Measurements from ENCODE around the gene HOXC13. TPM values are rescaled to one million over a fixed set of nuclear protein-coding genes. Genes with fewer than 3 reads are reported as not detected.

The HOXC13 gene
- total and polyA plus RNA-seq, 4 donors, result 0.10 TPM; not detected in 3

- WGBS (ENCODE audit: insufficient coverage), result 17% methylated on average over 9 of the region's 12 CpGs
- Histone ChIP-seq H3K36me3 (ENCODE audit: control insufficient read depth, insufficient read depth, low read length) (no peaks in the 10 kb centered on the region), H3K4me1 (ENCODE audit: control insufficient read depth, insufficient read depth, low read length) (peaks cover 27% of the 10 kb centered on the region), H3K9me3 (ENCODE audit: control insufficient read depth, insufficient read depth, low read length) (no peaks in the 10 kb centered on the region), H3K27ac (ENCODE audit: low read depth, low read length) (no peak overlapping the region), H3K27me3 (ENCODE audit: control insufficient read depth, insufficient read depth, low read length) (peaks cover 100% of the 10 kb centered on the region), H3K4me3 (ENCODE audit: low read depth, low read length) (no peak overlapping the region)
- DNase-seq (ENCODE audit: low read depth in 4 of 6, low spot score in 6 of 6), result no peak
Observed at GRCh38 chr12:53969588-53970259, 31.1 kb downstream of the HOXC13 start.

GRCh38 chr12:53970451-53970850, 31.8 kb downstream of the HOXC13 start:
- Histone ChIP-seq H3K4me1 (ENCODE audit: control insufficient read depth, insufficient read depth, low read length) (peaks cover 34% of the 10 kb centered on the region), H3K4me3 (ENCODE audit: low read depth, low read length) (no peak overlapping the region), H3K27ac (ENCODE audit: low read depth, low read length) (no peak overlapping the region), H3K27me3 (ENCODE audit: control insufficient read depth, insufficient read depth, low read length) (peaks cover 100% of the 10 kb centered on the region), H3K36me3 (ENCODE audit: control insufficient read depth, insufficient read depth, low read length) (no peaks in the 10 kb centered on the region), H3K9me3 (ENCODE audit: control insufficient read depth, insufficient read depth, low read length) (no peaks in the 10 kb centered on the region)
- WGBS (ENCODE audit: insufficient coverage), result 11% methylated on average over 1 of the region's 4 CpGs
- DNase-seq (ENCODE audit: low read depth in 4 of 6, low spot score in 6 of 6), result no peak

DNA sequence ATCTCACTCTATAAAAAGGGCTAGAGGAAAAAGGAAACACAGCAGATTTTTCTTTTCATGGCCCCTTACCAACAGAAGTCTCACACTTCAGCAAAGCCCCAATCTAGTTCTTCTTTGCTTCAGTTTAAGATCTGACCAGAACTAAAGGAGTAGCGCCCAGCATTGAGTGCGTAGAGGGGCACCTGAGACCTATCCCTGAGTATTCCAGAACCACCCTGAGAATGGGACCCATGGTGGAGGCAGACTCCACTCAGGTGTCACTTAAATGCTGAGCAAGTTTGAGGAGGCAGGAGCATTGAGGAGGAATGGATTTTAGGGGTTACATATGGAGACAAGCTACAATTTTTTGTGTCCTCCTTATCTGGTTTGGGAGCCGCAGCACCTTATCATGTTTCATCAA, 32.5 kb downstream of the HOXC13 start:
- WGBS (ENCODE audit: insufficient coverage), result 60% methylated on average over 2 of the region's 3 CpGs
- H3K4me1 ChIP-seq (ENCODE audit: control insufficient read depth, insufficient read depth, low read length), result peaks cover 33% of the 10 kb centered on the region
- no peak for DNase-seq (ENCODE audit: low read depth in 4 of 6, low spot score in 6 of 6)

DNA sequence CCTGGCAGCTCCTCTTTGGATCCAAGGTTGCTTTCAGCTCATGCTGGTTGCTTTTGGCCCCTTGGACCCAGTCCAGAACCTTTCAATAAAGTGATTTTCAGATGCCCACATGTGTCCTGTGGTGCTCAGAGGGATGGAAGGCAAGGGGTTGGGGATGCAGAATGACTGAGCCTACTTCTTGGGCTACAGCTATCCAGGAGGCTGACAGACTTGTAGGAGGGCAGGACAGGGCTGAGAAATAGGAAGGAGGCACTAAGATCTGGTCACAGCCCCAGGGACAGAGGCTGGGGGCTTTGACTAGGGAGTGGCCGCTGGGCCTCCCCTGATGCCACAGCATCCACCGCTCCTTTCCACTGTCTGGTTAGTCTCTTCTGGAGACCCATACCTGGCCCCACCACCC, 33.1 kb downstream of the HOXC13 start:
- 35% methylated on average over 2 of the region's 2 CpGs for WGBS (ENCODE audit: insufficient coverage)
- Histone ChIP-seq H3K4me3 (ENCODE audit: low read depth, low read length) (no peak overlapping the region), H3K27me3 (ENCODE audit: control insufficient read depth, insufficient read depth, low read length) (peaks cover 100% of the 10 kb centered on the region), H3K27ac (ENCODE audit: low read depth, low read length) (no peak overlapping the region), H3K9me3 (ENCODE audit: control insufficient read depth, insufficient read depth, low read length) (no peaks in the 10 kb centered on the region), H3K36me3 (ENCODE audit: control insufficient read depth, insufficient read depth, low read length) (no peaks in the 10 kb centered on the region), H3K4me1 (ENCODE audit: control insufficient read depth, insufficient read depth, low read length) (peaks cover 31% of the 10 kb centered on the region)
- no peak for DNase-seq (ENCODE audit: low read depth in 4 of 6, low spot score in 6 of 6)

More for the DNA sequence above, 32.5 kb downstream of the HOXC13 start:
- peaks cover 100% of the 10 kb centered on the region for H3K27me3 ChIP-seq (ENCODE audit: control insufficient read depth, insufficient read depth, low read length)
- H3K27ac ChIP-seq (ENCODE audit: low read depth, low read length), result no peak overlapping the region
- H3K9me3 ChIP-seq (ENCODE audit: control insufficient read depth, insufficient read depth, low read length), result no peaks in the 10 kb centered on the region
- H3K36me3 ChIP-seq (ENCODE audit: control insufficient read depth, insufficient read depth, low read length), result no peaks in the 10 kb centered on the region
- no peak overlapping the region for H3K4me3 ChIP-seq (ENCODE audit: low read depth, low read length)

DNA sequence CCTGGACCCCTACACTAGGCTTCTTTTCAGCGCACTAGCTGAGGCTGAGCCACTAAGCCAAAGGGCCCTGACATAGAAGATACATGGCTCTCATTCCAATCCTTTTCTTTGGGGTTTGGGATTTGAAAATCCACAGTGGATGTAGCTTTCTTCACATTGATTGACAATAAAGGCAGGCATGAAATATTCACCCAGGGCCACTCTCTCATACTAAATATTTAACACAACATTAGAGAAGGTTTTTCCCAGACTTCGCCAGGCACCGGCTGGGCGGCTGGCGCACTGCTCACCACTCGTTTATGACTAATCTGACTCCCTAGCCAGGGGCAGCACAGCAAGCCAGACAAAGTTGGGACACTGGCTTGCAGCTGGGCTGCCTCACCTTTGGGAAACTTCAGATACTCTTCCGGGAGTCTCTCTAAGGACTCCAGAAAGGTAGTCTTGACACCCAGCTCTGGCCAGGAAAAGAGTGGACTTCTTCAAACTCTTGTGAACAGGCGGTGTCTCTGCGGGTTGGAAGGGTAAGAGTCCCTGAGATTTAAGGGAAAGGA, 33.6 kb downstream of the HOXC13 start:
- no peak for DNase-seq (ENCODE audit: low read depth in 4 of 6, low spot score in 6 of 6)
- peaks cover 100% of the 10 kb centered on the region for H3K27me3 ChIP-seq (ENCODE audit: control insufficient read depth, insufficient read depth, low read length)
- H3K36me3 ChIP-seq (ENCODE audit: control insufficient read depth, insufficient read depth, low read length), result no peaks in the 10 kb centered on the region
- H3K27ac ChIP-seq (ENCODE audit: low read depth, low read length), result no peak overlapping the region
- no peaks in the 10 kb centered on the region for H3K9me3 ChIP-seq (ENCODE audit: control insufficient read depth, insufficient read depth, low read length)
- H3K4me1 ChIP-seq (ENCODE audit: control insufficient read depth, insufficient read depth, low read length), result peaks cover 30% of the 10 kb centered on the region
- 30% methylated on average over 7 of the region's 9 CpGs for WGBS (ENCODE audit: insufficient coverage)
- H3K4me3 ChIP-seq (ENCODE audit: low read depth, low read length), result peak overlapping the region; percentile 46

GRCh38 chr12:53972722-53973235, 34.1 kb downstream of the HOXC13 start, which contains the start of gene HOXC11:
TSS of gene HOXC11 (plus strand) at chr12:53973126. CDS start at chr12:53973242, 116 bp downstream.
- no peak for DNase-seq (ENCODE audit: low read depth in 4 of 6, low spot score in 6 of 6)
- Histone ChIP-seq H3K36me3 (ENCODE audit: control insufficient read depth, insufficient read depth, low read length) (no peaks in the 10 kb centered on the region), H3K9me3 (ENCODE audit: control insufficient read depth, insufficient read depth, low read length) (no peaks in the 10 kb centered on the region), H3K4me3 (ENCODE audit: low read depth, low read length) (peak within 1 kb of the TSS; percentile 46), H3K27me3 (ENCODE audit: control insufficient read depth, insufficient read depth, low read length) (peaks cover 100% of the 10 kb centered on the region), H3K27ac (ENCODE audit: low read depth, low read length) (peak within 1 kb of the TSS; percentile 22), H3K4me1 (ENCODE audit: control insufficient read depth, insufficient read depth, low read length) (peaks cover 30% of the 10 kb centered on the region)
- 3% methylated on average over 6 of the region's 21 CpGs for WGBS (ENCODE audit: insufficient coverage)

- Histone ChIP-seq H3K4me1 (ENCODE audit: control insufficient read depth, insufficient read depth, low read length) (peaks cover 34% of the 10 kb centered on the region), H3K9me3 (ENCODE audit: control insufficient read depth, insufficient read depth, low read length) (no peaks in the 10 kb centered on the region), H3K27ac (ENCODE audit: low read depth, low read length) (peak overlapping the region; percentile 22), H3K4me3 (ENCODE audit: low read depth, low read length) (peak overlapping the region; percentile 46), H3K27me3 (ENCODE audit: control insufficient read depth, insufficient read depth, low read length) (peaks cover 100% of the 10 kb centered on the region), H3K36me3 (ENCODE audit: control insufficient read depth, insufficient read depth, low read length) (no peaks in the 10 kb centered on the region)
- WGBS (ENCODE audit: insufficient coverage), result under 1% methylated on average over 60 of the region's 71 CpGs
- no peak for DNase-seq (ENCODE audit: low read depth in 4 of 6, low spot score in 6 of 6)
Observed at GRCh38 chr12:53973236-53974042, 34.8 kb downstream of the HOXC13 start.

DNA sequence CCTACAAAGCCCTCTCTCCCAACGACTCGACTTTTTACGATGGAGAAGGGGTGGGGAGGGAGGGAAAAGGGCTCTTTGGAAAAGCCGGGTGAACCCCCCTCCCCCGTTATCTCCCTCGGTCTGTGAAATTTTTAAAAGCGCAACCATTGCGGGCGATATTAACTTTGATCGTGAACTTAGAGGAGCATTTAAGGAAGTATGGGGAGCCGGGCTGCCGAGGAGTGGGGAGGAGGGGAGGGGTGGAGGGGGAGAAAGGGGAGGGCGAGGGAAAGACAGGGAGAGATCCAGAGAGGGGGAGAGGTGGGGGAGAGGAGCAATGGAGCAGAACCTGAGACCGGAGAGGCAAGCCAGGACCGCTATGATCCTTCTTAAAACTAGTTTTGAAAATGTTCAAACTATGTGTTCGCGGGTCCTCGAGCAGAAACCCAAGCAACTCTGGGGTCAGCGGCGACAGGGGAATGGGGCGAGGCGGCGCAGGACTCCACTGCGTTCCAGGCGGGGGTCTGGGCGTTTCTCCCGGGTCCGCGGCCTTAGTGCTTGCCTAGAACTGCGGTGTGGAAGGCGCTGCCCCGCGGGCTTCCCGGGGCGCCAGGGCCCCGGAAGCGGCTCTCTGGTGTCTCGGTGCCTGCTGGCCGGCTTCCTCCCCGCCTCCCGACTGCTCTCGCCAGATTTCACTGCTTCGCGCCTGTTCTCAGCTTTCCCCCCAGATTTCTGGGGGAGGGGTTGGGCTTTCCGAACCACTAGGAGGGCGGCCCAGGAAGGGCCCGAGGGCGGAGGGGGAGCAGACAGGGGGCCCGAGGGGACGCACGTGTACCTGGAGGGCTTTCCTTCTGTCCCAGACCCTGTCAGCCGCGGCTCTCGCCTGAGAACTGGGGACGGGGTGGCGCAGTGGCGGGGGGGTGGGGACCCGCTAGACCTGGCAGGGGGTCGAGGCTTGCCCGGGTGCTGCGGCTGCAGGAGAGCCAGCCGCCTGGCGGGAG, 35.7 kb downstream of the HOXC13 start, which contains the start of gene HOTAIR:
HOTAIR (minus strand) TSS at position 871 of the 980 bp plus-strand sequence.
- peak within 1 kb of the TSS; percentile 44 for H3K27ac ChIP-seq (ENCODE audit: low read depth, low read length)
- WGBS (ENCODE audit: insufficient coverage), result 1% methylated on average over 53 of the region's 63 CpGs
- H3K36me3 ChIP-seq (ENCODE audit: control insufficient read depth, insufficient read depth, low read length), result no peaks in the 10 kb centered on the region
- peak within 1 kb of the TSS; percentile 46 for H3K4me3 ChIP-seq (ENCODE audit: low read depth, low read length)
- peaks cover 100% of the 10 kb centered on the region for H3K27me3 ChIP-seq (ENCODE audit: control insufficient read depth, insufficient read depth, low read length)
- peaks cover 40% of the 10 kb centered on the region for H3K4me1 ChIP-seq (ENCODE audit: control insufficient read depth, insufficient read depth, low read length)
- no peak for DNase-seq (ENCODE audit: low read depth in 4 of 6, low spot score in 6 of 6)
- no peaks in the 10 kb centered on the region for H3K9me3 ChIP-seq (ENCODE audit: control insufficient read depth, insufficient read depth, low read length)

Data from spinal cord (tissue), 10 donors.